Osteocyte (in vitro differentiated cells): ENCODE measurements around the gene TSR1. TPM values are rescaled to one million over a fixed set of nuclear protein-coding genes. Genes with fewer than 3 reads are reported as not detected.

ENCODE experiments used
- DNase-seq: peaks from one replicate; pipeline ENCODE4 v3.0.0; 2021; ENCODE audit warnings: mixed read lengths; ENCODE audit not compliant: unreplicated experiment; ENCODE audit errors: extremely low spot score
- H3K27ac Mint-ChIP-seq: one replicate; pipeline ENCODE4 v1.8.0; 2021; ENCODE audit warnings: mild to moderate bottlenecking, mixed read lengths; ENCODE audit not compliant: unreplicated experiment
- H3K27me3 Mint-ChIP-seq: one replicate; pipeline ENCODE4 v1.8.0; 2021; ENCODE audit warnings: mixed read lengths; ENCODE audit not compliant: unreplicated experiment
- H3K36me3 Mint-ChIP-seq: one replicate; pipeline ENCODE4 v1.8.0; 2021; ENCODE audit warnings: mixed read lengths; ENCODE audit not compliant: unreplicated experiment
- H3K4me1 Mint-ChIP-seq: one replicate; pipeline ENCODE4 v1.8.0; 2021; ENCODE audit warnings: mixed read lengths; ENCODE audit not compliant: unreplicated experiment
- H3K4me3 Mint-ChIP-seq: one replicate; pipeline ENCODE4 v1.8.0; 2021; ENCODE audit warnings: mild to moderate bottlenecking, moderate library complexity, mixed read lengths; ENCODE audit not compliant: unreplicated experiment
- H3K9me3 Mint-ChIP-seq: one replicate; pipeline ENCODE4 v1.8.0; 2021; ENCODE audit warnings: mixed read lengths; ENCODE audit not compliant: unreplicated experiment
- total RNA-seq: library from RNA; stranded (reverse); gene quantifications from 2 replicates; pipeline ENCODE4 v1.2.1, GENCODE V29; 2021
- TF ChIP-seq, protein P1 (sequence below): fragments of 200-600 bp; sonication (generic); IDR thresholded peaks from 2 replicates; pipeline ENCODE4 v1.5.0; 2021; ENCODE audit warnings: antibody characterized with exemption, mild to moderate bottlenecking, moderate library complexity

The TSR1 gene
- total RNA-seq, 1 donor from 2014 or later: 26.3 TPM

DNA sequence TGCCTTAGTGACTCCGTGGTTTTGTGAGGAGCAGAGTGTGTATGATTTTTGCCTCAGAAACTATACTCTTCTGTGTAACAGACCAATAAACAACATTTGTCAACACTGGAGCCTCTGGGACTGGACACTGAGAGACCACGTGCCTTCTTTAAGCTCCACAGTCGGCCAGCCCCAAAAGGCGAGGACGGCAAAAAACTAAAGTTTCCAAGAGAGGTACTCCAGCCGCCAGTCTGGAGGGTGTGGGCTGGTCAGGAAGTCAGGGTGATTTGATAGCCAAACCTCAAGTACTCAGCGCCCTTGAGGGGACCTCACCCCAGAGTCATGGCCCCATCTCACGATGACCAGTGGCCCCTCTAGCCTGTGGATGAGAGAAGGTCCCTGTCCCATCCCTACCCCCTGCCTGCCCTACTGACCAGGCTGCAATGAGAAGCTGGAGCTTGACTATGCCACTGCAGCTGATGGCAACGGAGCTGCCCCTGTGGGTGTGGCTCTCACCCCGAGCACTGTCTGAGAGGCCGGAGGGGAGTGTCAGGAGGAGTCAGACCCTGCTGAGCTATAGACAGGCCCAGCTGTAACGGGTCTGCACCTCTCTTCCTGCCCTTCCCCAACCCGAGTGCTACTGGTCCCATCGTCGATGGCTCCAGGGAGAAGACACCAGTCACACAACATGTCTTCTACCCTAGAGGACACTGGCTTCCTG lies 44.8 kb upstream of the TSR1 start:
- Mint-ChIP-seq H3K36me3 (peaks cover 8% of the 10 kb centered on the region), H3K4me3 (no peak overlapping the region), H3K27ac (no peak overlapping the region), H3K27me3 (no peaks in the 10 kb centered on the region), H3K4me1 (peaks cover 18% of the 10 kb centered on the region), H3K9me3 (no peaks in the 10 kb centered on the region)
- TF ChIP-seq, protein P1, sequence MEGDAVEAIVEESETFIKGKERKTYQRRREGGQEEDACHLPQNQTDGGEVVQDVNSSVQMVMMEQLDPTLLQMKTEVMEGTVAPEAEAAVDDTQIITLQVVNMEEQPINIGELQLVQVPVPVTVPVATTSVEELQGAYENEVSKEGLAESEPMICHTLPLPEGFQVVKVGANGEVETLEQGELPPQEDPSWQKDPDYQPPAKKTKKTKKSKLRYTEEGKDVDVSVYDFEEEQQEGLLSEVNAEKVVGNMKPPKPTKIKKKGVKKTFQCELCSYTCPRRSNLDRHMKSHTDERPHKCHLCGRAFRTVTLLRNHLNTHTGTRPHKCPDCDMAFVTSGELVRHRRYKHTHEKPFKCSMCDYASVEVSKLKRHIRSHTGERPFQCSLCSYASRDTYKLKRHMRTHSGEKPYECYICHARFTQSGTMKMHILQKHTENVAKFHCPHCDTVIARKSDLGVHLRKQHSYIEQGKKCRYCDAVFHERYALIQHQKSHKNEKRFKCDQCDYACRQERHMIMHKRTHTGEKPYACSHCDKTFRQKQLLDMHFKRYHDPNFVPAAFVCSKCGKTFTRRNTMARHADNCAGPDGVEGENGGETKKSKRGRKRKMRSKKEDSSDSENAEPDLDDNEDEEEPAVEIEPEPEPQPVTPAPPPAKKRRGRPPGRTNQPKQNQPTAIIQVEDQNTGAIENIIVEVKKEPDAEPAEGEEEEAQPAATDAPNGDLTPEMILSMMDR: no peak
- no peak for DNase-seq

GRCh38 chr17:2380226-2380922 lies 44.1 kb upstream of the TSR1 start:
- no peaks in the 10 kb centered on the region for H3K27me3 Mint-ChIP-seq
- no peak overlapping the region for H3K4me3 Mint-ChIP-seq
- TF ChIP-seq, protein P1: no peak
- no peak overlapping the region for H3K27ac Mint-ChIP-seq
- H3K36me3 Mint-ChIP-seq: peaks cover 8% of the 10 kb centered on the region
- H3K9me3 Mint-ChIP-seq: no peaks in the 10 kb centered on the region
- H3K4me1 Mint-ChIP-seq: peaks cover 18% of the 10 kb centered on the region
- DNase-seq: no peak

GRCh38 chr17:2379489-2380225 lies 43.4 kb upstream of the TSR1 start:
- TF ChIP-seq, protein P1: no peak
- no peak for DNase-seq
- H3K4me3 Mint-ChIP-seq: no peak overlapping the region
- peaks cover 19% of the 10 kb centered on the region for H3K4me1 Mint-ChIP-seq
- H3K36me3 Mint-ChIP-seq: peaks cover 8% of the 10 kb centered on the region
- H3K27ac Mint-ChIP-seq: no peak overlapping the region
- H3K27me3 Mint-ChIP-seq: no peaks in the 10 kb centered on the region
- H3K9me3 Mint-ChIP-seq: no peaks in the 10 kb centered on the region

DNA sequence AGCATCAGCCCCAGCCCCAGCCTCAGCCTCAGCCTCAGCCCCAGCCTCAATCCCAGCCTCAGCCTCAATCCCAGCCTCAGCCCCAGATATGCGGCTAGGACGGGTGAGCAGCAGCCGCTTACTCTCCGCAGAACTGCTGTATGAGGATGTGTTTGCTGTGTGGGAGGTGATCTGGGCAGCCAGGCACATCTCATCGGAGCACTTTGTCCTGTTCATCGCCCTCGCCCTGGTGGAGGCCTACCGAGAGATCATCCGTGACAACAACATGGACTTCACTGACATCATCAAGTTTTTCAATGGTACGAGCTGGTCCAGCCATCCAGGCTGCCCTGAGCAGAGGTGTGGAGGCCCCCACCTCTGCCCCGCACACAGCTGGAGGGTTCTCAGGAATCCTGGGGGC lies 42.6 kb upstream of the TSR1 start:
- no peak for DNase-seq
- no peak overlapping the region for H3K27ac Mint-ChIP-seq
- H3K36me3 Mint-ChIP-seq: peaks cover 8% of the 10 kb centered on the region
- peaks cover 17% of the 10 kb centered on the region for H3K4me1 Mint-ChIP-seq
- no peaks in the 10 kb centered on the region for H3K27me3 Mint-ChIP-seq
- no peaks in the 10 kb centered on the region for H3K9me3 Mint-ChIP-seq
- no peak overlapping the region for H3K4me3 Mint-ChIP-seq
- TF ChIP-seq, protein P1: no peak

DNA sequence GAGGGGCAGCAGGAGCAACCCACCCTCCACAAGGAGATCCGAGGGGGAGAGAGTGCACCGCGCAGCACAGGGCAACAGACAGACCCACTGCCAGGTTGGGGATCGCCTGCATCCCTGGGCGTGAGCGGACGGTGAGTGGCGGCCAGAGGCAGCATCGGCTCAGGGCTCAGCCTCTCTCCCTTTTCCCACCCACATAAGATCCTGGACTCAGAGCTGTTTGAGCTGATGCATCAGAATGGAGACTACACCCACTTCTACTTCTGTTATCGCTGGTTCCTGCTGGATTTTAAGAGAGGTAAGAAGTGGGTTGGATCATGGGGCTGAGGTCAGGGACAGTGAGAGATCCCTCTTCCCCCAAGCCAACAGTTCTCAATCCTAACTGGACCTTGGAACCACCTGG lies 41.4 kb upstream of the TSR1 start:
- TF ChIP-seq, protein P1: no peak
- no peak overlapping the region for H3K27ac Mint-ChIP-seq
- peaks cover 10% of the 10 kb centered on the region for H3K36me3 Mint-ChIP-seq
- DNase-seq: no peak
- no peaks in the 10 kb centered on the region for H3K9me3 Mint-ChIP-seq
- no peaks in the 10 kb centered on the region for H3K27me3 Mint-ChIP-seq
- peaks cover 8% of the 10 kb centered on the region for H3K4me1 Mint-ChIP-seq
- H3K4me3 Mint-ChIP-seq: no peak overlapping the region
